HG03280 (cell line): ENCODE data around the gene KPNA2.
"Not testable (repeated sequence)": the region's sequence is repeated elsewhere in the genome, so short reads cannot be mapped to it uniquely, and the experiment has no call there.

Experiments used
- ATAC-seq: cut with Tn5 transposase; IDR thresholded peaks from one replicate; pipeline ENCODE4 v1.9.1; 2021; ENCODE audit warnings: mild to moderate bottlenecking, moderate library complexity; ENCODE audit not compliant: unreplicated experiment

Gene KPNA2

DNA sequence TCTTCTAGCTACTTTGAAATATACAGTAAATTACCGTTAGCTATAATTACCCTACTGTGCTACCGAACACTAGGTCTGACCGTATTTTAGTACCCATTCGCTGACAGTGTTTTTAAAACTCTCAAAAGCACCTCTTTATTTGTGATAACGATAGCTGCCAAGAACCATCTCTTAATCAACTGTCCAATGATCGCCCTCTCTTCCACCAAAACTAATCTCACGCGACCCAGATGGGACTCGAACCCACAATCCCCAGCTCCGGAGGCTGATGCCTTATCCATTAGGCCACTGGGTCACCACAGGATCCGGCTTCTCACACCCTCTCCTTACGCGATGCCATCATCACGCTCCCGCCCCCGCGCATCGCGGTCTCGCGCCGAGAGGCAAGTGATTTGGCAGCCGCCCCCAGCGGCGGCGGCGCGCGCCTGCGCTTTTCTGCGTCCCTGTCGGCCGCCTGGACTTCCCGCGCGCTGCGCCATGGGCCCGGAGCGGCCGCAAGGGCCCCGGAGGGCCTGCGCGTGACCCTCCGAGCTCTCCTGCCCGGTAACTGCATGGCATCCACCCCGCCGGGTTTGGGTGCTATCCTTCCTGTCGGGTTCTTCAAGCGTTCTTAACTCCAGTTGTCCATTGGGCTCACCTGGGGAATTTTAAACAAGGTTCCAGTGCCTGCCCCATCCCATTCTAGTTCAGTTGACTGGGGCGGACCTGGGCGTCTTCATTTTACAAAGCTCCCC lies 15.7 kb upstream of the KPNA2 start:
- ATAC-seq, result peak; percentile 92

DNA sequence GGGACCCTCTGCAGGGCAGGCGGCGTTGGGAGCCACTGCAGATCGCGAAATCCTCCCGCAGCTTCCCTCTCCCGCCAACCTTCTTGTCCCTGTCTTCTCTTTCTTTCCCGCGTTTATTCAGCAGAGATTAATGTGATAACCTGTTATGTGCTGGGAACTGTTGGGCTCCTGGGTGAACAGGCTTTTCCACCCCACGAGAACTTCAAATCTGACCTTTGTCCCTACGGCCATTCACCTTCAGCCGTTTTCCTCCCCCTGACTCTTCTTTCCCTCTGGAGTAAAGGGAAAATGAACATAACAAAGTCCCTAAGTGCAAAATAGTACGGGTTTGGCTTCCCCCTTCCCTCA lies 15.2 kb upstream of the KPNA2 start:
- no peak for ATAC-seq

DNA sequence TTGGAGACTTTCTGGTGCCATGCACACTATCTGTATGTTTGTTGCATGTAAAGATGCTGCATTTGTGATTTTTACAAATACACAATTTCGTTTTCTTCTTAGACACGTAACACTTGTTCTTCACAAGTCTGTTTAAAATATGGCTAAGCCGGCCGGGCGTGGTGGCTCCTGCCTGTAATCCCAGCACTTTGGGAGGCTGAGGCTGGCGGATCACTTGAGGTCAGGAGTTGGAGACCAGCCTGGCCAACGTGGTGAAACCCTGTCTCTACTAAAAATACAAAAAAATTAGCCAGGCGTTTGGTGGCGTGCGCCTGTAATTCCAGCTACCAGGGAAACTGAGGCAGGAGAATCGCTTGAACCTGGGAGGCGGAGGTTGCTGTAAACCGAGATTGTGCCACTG lies 14.7 kb upstream of the KPNA2 start:
- not testable (repeated sequence) for ATAC-seq

DNA sequence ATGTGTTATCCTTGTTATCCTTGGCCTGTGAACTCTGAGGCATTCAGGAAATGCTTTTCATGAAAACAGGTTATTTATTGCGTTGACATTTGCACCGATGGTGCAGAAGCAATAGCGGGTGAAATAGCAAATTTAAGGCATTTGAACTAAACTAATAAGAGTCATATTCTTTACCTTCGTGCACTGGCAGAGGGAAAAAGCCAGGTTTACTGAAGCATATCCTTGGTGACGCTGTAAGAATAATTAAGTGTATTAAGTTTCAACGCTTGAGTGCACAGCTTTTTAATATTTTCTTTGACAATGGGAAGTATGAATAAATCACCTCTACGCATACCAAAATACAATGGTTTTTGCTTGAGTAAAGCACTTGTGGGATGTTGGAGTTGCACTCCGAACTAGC lies 13.6 kb upstream of the KPNA2 start:
- no peak for ATAC-seq

DNA sequence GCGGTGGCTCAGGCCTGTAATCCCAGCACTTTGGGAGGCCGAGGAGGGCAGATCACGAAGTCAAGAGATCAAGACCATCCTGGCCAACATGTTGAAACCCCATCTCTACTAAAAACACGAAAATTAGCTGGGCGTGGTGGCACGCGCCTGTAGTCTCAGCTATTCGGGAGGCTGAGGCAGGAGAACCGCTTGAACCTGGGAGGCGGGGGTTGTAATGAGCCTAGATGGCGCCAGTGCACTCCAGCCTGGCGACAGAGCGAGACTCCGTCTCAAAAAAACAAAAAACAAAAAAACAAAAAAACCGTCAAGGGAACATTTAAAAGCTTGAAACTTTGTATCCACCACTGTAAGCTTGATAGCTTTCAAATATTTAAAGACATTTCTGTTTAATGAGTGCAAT lies 13.0 kb upstream of the KPNA2 start:
- not testable (repeated sequence) for ATAC-seq

DNA sequence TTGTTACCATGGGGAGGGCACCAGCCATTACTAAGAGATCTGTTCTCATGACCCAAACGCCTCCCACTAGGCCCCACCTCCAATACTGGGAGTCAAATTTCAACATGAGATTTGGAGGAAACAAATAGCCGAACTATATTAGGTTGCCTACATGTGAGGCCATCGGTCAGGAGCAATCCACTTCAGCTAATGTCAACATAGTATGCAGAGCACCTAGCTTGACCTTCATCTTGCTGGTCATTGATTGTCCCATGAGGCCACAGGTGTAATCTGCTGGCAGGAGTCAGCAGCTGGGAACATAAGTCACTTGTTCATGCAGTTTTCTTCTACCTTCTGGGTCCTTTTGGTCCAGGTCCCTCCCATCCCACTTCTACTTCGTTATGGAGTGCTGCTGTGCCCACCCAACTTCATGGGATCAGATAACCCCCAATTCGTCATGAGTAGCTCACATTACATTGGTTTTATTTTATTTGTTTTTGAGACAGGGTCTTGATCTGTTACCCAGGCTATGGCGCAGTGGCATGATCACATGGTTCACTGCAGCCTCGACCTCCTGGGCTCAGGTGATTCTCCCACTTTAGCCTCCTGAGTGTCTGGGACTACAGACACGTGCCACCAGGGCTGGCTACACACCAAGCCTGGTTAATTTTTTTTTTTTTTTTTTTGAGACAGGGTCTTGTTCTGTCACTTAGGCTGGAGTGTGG lies 5.9 kb upstream of the KPNA2 start:
- no peak for ATAC-seq

DNA sequence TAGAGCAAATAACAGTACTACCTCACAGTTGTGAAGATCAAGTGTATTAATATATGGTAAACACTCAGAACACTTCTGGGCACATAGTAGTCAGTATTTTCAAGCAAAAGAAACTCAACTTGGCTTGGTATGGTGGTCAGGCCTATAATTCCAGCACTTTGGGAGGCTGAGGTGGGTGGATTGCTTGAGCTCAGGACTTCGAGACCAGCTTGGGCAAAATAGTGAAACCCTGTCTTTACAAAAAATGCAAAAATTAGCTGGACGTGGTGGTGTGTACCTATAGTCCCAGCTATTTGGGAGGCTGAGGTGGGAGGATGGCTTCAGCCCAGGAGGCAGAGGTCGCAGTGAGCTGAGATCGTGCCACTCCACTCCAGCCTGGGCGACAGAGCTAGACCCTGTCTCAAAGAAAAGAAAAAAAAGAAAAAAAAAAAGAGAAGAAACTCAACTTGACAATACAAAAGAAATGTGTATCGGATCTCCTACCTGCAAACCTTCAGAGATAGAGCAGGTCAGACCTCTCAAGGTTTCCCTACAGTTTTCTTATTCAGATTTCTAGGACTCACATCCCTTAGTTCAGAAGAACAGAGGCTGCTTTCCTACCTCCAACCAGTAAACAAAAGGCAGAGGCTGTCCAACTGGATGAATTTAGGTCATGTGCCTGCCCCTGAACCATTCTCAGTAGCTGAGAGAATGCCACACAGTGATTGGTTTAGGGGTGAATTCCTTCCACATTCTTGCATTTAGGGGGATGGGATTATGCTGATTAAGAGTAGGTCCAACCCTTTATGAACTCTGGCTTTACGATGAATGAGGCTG lies 1.7 kb upstream of the KPNA2 start:
- no peak for ATAC-seq

DNA sequence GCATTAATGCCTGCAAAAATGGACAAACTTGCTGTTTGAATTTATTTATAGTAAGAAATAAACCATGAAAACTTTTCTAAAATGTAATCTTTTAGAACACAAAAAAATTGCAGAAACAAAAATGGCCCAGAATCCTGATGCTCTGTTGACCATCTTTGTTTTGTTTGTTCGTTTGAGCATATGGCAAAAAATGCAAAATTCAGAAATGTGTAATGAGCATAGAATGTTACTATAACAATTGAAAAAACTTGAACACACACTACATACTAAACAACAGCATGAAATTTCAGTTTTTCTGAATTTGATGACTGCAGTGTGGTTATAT lies 1.1 kb upstream of the KPNA2 start:
- ATAC-seq, result no peak

DNA sequence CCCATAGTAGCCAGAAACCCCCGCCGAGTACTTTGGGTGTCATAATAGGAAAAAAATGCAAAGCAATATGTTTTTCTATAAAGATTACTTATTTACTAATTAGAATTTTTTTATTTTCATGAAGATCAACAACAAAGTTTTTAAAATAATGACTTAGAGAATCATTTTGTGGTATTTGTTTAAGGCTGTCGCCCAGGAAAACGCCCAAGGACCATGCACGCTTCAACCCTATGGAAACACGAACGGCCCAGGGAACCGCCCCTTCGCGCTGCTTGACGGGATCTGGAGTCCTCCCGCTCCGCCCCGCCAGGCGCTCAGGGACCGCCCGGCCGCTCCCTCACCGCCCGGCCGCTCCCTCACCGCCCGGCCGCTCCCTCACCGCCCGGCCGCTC lies 408 bp upstream of the KPNA2 start:
- peak; percentile 90 for ATAC-seq

DNA sequence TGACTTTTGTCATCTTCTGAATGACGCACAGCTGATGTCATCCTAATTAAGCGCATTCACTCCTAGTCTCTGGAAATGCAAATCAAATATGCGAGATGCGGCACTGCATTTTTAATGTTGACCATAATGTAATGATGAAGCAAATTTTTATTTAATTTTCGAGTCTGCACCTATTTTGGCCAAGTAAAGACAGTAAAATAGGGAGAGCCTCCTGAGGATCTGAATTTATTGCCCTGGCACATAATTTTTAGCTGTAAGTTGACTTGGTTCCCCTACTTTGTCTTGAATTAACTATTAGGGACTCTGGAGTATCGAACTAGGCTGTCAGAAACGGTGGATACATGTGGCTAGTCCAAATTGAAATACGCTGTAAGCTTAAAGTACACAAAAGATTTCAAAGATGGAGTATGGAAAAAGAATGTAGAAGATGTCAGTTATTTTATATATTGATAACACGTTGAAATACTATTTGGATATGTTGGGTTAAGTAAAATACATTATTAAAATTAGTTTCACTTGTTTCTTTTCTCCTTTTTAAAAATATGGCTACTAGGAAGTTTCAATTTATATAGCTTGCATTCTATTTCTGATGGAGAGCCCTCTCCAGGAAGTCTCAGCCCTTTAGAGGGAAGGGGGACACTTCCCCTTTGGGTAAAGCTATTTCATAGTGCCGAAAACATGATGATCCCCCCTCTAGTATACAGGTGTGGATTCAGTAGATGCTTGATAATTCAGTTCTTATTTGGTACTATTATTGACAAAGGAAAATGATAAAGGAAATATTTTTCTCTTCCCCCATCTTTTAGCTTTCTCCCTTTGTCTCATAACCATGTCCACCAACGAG lies 991 bp downstream of the KPNA2 start:
- ATAC-seq, result no peak

DNA sequence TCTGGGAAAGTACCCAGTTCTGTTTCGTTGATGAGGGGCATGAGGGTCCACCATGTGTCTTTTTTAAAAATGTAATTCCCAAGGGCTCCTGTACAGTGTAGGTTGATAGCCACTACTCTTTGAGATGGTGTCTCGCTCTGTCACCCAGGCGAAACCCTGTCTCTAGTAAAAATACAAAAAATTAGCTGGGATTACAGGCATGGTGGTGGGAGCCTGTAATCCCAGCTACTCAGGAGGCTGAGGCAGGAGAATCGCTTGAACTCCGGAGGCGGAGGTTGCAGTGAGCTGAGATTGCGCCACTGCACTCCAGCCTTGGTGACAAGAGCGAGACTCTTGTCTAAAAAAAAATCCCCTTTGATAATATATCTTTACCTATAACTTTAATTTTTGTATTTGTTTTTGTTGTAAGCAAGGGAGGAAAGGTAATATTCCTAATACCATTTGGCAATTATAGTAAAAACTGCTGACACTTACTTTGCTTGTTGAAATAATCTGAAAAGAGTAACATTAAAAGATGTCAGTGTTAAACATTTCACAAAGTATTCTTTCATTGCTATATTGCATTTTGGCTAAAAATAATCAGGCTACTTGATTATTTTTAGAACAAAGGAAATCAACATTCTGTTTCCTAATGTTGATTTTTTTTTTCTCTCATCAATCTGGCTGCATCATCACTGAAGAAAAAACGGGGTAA lies 11.8 kb downstream of the KPNA2 start:
- ATAC-seq, result no peak

DNA sequence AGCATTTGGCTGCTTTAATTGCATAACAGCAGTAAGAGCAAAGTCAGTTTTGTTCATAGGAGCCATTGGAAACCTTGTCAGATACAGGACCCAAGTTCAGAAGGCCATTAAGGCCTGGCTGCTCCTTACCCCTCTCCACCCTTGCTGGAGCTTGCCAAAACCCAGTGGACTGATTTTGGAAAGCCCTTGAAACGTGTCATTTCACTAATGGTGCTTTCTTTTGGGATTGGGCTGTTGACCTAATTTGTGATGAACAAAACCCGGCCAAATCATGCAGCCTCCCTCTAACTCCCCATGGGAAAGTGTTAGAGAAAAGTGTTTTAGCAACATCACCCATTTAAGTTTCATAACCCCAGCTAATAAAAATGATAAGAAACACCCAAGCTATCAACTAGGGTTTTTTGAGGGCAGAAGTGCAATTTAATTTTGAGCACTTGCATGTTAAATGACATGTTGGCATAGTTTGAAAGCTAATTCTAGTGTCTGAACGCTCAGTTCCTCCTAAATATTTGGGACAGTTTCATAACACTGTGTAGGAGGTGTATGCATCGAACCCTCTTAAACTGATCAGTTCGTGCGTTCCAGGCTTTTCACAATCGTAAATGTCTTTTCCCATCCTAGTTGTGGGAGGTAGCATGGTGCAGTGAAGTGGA lies 12.5 kb downstream of the KPNA2 start:
- ATAC-seq, result not testable (repeated sequence)

DNA sequence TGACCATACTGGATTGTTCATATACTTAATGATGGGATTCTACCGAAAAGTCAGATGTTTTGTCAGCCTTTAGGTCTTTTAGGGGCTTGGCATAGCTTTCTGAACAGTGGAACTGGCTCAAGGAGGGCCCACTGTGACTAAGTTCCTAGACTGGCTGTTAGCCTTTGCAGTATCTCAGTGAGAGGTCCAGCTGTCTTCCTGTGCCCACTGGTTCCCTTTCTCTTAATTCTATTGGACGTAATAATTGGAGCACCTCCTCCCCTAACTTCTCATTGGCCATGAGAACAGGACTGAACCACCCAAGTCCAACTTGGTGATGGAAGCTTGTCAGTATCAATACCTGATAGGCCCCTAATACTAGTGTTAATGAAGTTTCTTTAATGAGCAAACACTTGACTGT lies 13.5 kb downstream of the KPNA2 start:
- no peak for ATAC-seq

DNA sequence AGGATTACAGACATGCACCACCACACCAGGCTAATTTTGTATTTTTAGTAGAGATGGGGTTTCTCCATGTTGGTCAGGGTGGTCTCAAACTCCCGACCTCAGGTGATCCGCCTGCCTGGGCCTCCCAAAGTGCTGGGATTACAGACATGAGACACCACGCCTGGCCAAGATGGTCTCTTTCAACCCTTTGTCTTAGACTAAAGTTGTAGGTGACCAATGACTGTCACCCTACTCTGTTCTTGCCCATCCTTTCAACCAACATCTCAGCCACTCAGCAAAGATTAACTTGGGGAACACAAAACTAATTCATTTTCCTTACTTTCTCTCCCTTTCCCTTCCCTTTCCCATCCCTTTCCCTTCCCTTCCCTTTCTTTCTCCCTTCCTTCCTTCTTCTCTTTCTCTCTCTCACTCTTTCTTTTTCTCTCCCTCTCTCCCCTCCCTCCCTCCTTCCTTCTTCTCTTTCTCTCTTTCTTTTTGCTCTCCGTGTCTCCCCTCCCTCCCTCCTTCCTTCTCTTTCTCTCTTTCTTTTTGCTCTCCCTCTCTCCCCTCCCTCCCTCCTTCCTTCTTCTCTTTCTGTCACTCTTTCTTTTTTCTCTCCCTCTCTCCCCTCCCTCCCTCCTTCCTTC lies 14.4 kb downstream of the KPNA2 start:
- not testable (repeated sequence) for ATAC-seq

DNA sequence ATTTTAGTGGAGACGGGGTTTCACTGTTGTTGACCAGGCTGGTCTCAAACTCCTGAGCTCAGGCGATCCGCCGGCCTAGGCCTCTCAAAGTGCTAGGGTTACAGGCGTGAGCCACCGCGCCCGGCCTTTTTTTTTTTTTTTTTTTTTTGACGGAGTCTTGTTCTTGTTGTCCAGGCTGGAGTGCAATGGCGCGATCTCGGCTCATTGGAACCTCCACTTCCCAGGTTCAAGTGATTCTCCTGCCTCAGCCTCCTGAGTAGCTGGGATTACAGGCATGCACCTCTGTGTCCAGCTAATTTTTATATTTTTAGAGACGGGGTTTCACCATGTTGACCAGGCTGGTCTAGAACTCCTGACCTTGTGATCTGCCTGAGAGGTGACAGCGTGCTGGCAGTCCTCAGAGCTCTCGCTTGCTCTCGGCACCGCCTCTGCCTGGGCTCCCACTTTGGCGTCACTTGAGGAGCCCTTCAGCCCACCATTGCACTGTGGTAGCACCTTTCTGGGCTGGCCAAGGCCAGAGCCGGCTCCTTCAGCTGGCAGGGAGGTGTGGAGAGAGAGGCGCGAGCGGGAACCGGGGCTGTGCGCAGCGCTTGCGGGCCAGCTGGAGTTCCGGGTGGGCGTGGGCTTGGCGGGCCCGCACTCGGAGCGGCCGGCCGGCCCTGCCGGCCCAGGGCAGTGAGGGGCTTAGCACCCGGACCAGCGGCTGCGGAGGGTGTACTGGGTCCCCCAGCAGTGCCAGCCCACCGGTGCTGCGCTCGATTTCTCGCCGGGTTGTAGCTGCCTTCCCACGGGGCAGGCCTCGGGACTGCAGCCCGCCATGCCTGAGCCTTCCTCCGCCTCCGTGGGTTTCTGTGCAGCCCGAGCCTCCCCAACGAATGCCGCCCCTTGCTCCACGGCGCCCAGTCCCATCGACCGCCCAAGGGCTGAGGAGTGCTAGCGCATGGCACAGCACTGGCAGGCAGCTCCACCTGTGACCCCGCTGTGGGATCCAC lies 16.1 kb downstream of the KPNA2 start:
- not testable (repeated sequence) for ATAC-seq

DNA sequence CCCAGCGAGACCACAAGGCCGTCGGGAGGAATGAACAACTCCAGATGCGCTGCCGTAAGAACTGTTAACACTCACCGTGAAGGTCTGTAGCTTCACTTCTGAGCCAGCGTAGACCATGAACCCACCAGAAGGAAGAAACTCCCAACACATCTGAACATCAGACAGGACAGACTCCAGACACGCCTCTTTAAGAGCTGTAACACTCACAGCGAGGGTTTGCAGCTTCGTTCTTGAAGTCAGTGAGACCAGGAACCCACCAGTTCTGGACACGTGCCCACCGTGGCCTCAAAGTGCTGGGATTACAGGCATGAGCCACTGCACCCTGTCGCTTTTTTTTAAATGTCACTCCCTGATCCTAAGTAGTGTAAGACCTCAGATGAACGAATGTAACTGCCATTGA lies 17.3 kb downstream of the KPNA2 start:
- ATAC-seq, result no peak

DNA sequence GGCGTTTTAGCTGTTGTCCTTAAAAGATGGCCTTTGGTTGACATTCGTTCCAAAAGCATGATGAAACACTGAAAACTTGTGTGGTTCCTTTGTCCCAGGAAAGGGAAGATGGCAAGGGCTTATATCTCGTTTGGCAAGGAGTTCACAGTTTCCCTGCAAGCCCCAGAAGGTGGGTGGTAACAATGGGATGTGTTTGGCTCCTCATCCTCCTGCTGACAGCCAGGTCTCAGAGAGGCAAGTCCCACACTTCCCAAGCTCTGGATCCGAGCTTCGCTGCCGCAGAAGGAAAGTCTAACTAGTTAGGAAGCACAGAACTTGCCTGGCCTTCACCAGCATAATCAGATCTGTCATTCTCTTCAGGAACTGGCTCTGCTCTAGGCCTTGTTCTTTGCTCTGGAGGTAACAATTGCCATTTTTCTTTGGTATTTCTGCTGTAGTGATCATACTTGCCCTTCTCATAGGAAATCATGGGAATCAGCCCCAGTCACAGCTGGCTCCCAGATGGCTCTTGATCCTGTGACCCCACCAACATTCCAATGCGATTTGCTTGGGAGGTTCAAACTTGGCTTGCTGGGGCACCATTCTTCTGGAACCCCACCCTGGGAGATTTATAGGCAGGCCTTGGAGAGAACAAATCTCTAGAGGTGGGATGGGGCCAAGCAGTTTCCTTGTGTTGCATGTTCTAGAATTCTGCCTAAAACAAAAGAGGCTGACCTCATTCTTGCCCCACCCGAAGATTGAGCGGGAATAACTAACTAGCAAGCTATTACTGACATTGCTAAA lies 17.9 kb downstream of the KPNA2 start:
- ATAC-seq, result no peak
